ENCODE measurements around the gene XAF1. TPM values are rescaled to one million over a fixed set of nuclear protein-coding genes. Genes with fewer than 3 reads are reported as not detected.

The XAF1 gene
- total and polyA plus RNA-seq, 10 of the 15 experiments (the other 5 are each of a cell fraction or from before 2014, with no cell fraction given): 16.3 to 59.1 (median 44.6) TPM

- TF ChIP-seq, protein P1, sequence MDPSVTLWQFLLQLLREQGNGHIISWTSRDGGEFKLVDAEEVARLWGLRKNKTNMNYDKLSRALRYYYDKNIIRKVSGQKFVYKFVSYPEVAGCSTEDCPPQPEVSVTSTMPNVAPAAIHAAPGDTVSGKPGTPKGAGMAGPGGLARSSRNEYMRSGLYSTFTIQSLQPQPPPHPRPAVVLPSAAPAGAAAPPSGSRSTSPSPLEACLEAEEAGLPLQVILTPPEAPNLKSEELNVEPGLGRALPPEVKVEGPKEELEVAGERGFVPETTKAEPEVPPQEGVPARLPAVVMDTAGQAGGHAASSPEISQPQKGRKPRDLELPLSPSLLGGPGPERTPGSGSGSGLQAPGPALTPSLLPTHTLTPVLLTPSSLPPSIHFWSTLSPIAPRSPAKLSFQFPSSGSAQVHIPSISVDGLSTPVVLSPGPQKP (IDR thresholded peaks at IDR 0.05; ENCODE audit: low read depth, low read length): no peak
- TF ChIP-seq KDM1A (IDR thresholded peaks at IDR 0.05; ENCODE audit: borderline replicate concordance): no peak
Measured at GRCh38 chr17:6711081-6711674, 44.7 kb upstream of the XAF1 start (continued).

GRCh38 chr17:6711681-6712057 is 44.2 kb upstream of the XAF1 start:
- intact Hi-C loops (cut with micrococcal nuclease; ENCODE audit: unreplicated experiment): no loop called here
- no TSS peak for BruUV-seq (replicated peaks)
- no peaks in the 10 kb centered on the region for H3K36me3 ChIP-seq (ENCODE audit: control insufficient read depth in 2 of 2, insufficient read depth in 2 of 2, low read length in 1 of 2)
- H3K9me3 ChIP-seq (replicated peaks; ENCODE audit: control insufficient read depth, insufficient read depth, low read length): no peaks in the 10 kb centered on the region; the same call in 2 of the 3 replicates
- H3K79me2 ChIP-seq (ENCODE audit: control insufficient read depth, insufficient read depth, low read length): no peaks in the 10 kb centered on the region
- in situ Hi-C loops (cut with MboI): no loop called here
- H3K27ac ChIP-seq (ENCODE audit: control insufficient read depth, insufficient read depth): no peak overlapping the region
- H3K9ac ChIP-seq (ENCODE audit: control insufficient read depth, insufficient read depth, low read length): no peak overlapping the region
- SMC1A ChIA-PET (ENCODE audit: uncharacterized antibody, unreplicated experiment): no interaction called here
- H4K20me1 ChIP-seq (ENCODE audit: control insufficient read depth, insufficient read depth): no peaks in the 10 kb centered on the region
- no peak for DNase-seq (ENCODE audit: low read depth, low spot score)
- H3K4me3 ChIP-seq: no peak overlapping the region
- no peak for FAIRE-seq
- no peak overlapping the region for H3K4me2 ChIP-seq (ENCODE audit: control insufficient read depth, insufficient read depth)
- H2AFZ ChIP-seq (ENCODE audit: control insufficient read depth, low read depth, low read length): no peak overlapping the region
- RAD21 ChIA-PET (ENCODE audit: unreplicated experiment): no interaction called here
- ATAC-seq: no peak
- TF ChIP-seq SP1 (IDR thresholded peaks at IDR 0.05; ENCODE audit: low read depth, low read length): no peak
- TF ChIP-seq, protein P2, sequence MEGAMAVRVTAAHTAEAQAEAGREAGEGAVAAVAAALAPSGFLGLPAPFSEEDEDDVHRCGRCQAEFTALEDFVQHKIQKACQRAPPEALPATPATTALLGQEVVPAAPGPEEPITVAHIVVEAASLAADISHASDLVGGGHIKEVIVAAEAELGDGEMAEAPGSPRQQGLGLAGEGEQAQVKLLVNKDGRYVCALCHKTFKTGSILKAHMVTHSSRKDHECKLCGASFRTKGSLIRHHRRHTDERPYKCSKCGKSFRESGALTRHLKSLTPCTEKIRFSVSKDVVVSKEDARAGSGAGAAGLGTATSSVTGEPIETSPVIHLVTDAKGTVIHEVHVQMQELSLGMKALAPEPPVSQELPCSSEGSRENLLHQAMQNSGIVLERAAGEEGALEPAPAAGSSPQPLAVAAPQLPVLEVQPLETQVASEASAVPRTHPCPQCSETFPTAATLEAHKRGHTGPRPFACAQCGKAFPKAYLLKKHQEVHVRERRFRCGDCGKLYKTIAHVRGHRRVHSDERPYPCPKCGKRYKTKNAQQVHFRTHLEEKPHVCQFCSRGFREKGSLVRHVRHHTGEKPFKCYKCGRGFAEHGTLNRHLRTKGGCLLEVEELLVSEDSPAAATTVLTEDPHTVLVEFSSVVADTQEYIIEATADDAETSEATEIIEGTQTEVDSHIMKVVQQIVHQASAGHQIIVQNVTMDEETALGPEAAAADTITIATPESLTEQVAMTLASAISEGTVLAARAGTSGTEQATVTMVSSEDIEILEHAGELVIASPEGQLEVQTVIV (IDR thresholded peaks at IDR 0.05; ENCODE audit: borderline replicate concordance, partially characterized antibody): no peak
- no peak for TF ChIP-seq TCF7 (IDR thresholded peaks at IDR 0.05; ENCODE audit: borderline replicate concordance)
- TF ChIP-seq WRNIP1 (IDR thresholded peaks at IDR 0.05; ENCODE audit: borderline replicate concordance, low read depth, low read length): no peak
- TF ChIP-seq ZNF207 (IDR thresholded peaks at IDR 0.05; ENCODE audit: borderline replicate concordance): no peak
- TF ChIP-seq POLR2A (IDR thresholded peaks at IDR 0.05; ENCODE audit: low read depth, low read length): no peak
- no peak for TF ChIP-seq RB1 (IDR thresholded peaks at IDR 0.05; ENCODE audit: borderline replicate concordance)
- TF ChIP-seq BHLHE40 (IDR thresholded peaks at IDR 0.05; ENCODE audit: borderline replicate concordance in 1 of 2, low read depth in 2 of 2, low read length in 1 of 2): no peak
- TF ChIP-seq CHD1 (IDR thresholded peaks at IDR 0.05; ENCODE audit: low read depth, low read length): no peak
- no peak for TF ChIP-seq RAD51 (IDR thresholded peaks at IDR 0.05)
- TF ChIP-seq NBN (IDR thresholded peaks at IDR 0.05): no peak
- no peak for TF ChIP-seq BRCA1 (IDR thresholded peaks at IDR 0.05; ENCODE audit: low read depth, low read length)
- no peak for TF ChIP-seq ZNF384 (IDR thresholded peaks at IDR 0.05; ENCODE audit: borderline replicate concordance, low read depth, low read length)
- TF ChIP-seq HDAC6 (IDR thresholded peaks at IDR 0.05; ENCODE audit: unreplicated experiment): no peak
- POLR2A ChIA-PET: no interaction called here
- WGBS (ENCODE audit: insufficient coverage, insufficient replicate concordance, low lambda C conversion rate, missing lambda C conversion rate): 0% methylated on average over 2 of the region's 2 CpGs
- peaks cover 4 to 8% of the 10 kb centered on the region in 2 experiments; a peak in 3 of 4 replicates for H3K27me3 ChIP-seq (replicated peaks in 1 of 2; ENCODE audit: control insufficient read depth in 2 of 2, insufficient read depth in 2 of 2, low read length in 1 of 2)
- CTCF ChIA-PET: no interaction called here
- H3K4me1 ChIP-seq (ENCODE audit: control insufficient read depth, insufficient read depth, low read length): no peaks in the 10 kb centered on the region
